Effector memory CD4-positive, alpha-beta T cell (primary cell): Measurements from ENCODE around the gene CFAP77.

Experiments
- DNase-seq, 3 donors: peaks; one replicate each; pipeline ENCODE4 v3.0.0-alpha.2; 2020
- H3K27ac ChIP-seq: 2 replicates; pipeline ENCODE4 v1.7.0; 2013; ENCODE audit warnings: mild to moderate bottlenecking, low read length, moderate library complexity; ENCODE audit not compliant: insufficient read depth, poor library complexity, severe bottlenecking
- H3K27me3 ChIP-seq: replicated peaks from 2 replicates; pipeline ENCODE4 v1.7.0; 2013; ENCODE audit warnings: mild to moderate bottlenecking, low read length; ENCODE audit not compliant: insufficient read depth, control insufficient read depth, poor library complexity, severe bottlenecking
- H3K36me3 ChIP-seq: 2 replicates; pipeline ENCODE4 v1.7.0; 2013; ENCODE audit warnings: mild to moderate bottlenecking, low read length, moderate library complexity; ENCODE audit not compliant: control insufficient read depth, insufficient read depth
- H3K4me1 ChIP-seq: 2 replicates; pipeline ENCODE4 v1.7.0; 2013; ENCODE audit warnings: low read length, mild to moderate bottlenecking; ENCODE audit not compliant: control insufficient read depth, insufficient read depth, poor library complexity, severe bottlenecking
- H3K4me3 ChIP-seq: 2 replicates; pipeline ENCODE4 v1.7.0; 2013; ENCODE audit warnings: low read length, low read depth, mild to moderate bottlenecking; ENCODE audit not compliant: insufficient read depth, poor library complexity, severe bottlenecking
- H3K9me3 ChIP-seq: 2 replicates; pipeline ENCODE4 v1.7.0; 2013; ENCODE audit warnings: mild to moderate bottlenecking, low read length, moderate library complexity; ENCODE audit not compliant: control insufficient read depth

The CFAP77 gene

GRCh38 chr9:132582786-132583583 lies 173.0 kb downstream of the CFAP77 start:
- no peak for DNase-seq
- Histone ChIP-seq H3K4me3 (no peak overlapping the region), H3K27ac (no peak overlapping the region), H3K4me1 (no peaks in the 10 kb centered on the region), H3K36me3 (no peaks in the 10 kb centered on the region), H3K9me3 (no peaks in the 10 kb centered on the region), H3K27me3 (peaks cover 87% of the 10 kb centered on the region)

DNA sequence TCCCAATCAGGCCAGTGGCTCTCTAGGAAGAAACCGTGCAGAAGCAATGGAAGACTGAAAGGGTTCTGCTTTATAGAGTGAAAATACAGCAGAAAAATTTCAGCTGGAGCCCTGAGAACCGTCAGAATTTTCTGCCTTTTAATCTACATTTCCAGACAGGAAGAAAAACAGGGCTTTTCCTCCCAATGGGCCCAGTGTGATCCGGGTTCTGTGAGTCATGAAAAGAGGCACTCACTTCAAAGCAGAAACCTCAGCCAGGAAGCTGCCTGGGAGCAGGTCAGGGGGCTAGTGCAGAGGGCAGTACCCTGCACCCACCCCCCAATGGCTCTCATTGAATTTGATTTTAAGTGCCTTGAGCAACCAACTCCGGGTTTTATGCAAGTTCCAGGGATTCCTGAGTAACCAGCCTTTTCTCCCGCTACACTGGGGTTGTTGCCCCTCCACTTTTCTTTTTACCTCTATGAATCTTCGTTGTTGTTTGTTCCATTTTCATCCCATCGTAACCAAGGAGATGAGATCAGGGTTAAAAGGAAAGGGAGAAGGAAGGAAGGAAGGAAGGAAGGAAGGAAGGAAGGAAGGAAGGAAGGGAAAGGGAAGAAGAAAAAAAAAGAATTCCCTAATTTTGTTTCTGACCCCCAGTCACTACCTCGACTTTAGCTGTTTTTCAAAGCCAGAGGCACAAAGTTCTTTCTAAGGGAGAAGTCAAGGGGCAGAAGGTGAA lies 173.7 kb downstream of the CFAP77 start:
- no peaks in the 10 kb centered on the region for H3K9me3 ChIP-seq
- no peaks in the 10 kb centered on the region for H3K4me1 ChIP-seq
- H3K36me3 ChIP-seq: no peaks in the 10 kb centered on the region
- no peak for DNase-seq
- no peak overlapping the region for H3K27ac ChIP-seq
- H3K27me3 ChIP-seq: peaks cover 87% of the 10 kb centered on the region
- H3K4me3 ChIP-seq: no peak overlapping the region

DNA sequence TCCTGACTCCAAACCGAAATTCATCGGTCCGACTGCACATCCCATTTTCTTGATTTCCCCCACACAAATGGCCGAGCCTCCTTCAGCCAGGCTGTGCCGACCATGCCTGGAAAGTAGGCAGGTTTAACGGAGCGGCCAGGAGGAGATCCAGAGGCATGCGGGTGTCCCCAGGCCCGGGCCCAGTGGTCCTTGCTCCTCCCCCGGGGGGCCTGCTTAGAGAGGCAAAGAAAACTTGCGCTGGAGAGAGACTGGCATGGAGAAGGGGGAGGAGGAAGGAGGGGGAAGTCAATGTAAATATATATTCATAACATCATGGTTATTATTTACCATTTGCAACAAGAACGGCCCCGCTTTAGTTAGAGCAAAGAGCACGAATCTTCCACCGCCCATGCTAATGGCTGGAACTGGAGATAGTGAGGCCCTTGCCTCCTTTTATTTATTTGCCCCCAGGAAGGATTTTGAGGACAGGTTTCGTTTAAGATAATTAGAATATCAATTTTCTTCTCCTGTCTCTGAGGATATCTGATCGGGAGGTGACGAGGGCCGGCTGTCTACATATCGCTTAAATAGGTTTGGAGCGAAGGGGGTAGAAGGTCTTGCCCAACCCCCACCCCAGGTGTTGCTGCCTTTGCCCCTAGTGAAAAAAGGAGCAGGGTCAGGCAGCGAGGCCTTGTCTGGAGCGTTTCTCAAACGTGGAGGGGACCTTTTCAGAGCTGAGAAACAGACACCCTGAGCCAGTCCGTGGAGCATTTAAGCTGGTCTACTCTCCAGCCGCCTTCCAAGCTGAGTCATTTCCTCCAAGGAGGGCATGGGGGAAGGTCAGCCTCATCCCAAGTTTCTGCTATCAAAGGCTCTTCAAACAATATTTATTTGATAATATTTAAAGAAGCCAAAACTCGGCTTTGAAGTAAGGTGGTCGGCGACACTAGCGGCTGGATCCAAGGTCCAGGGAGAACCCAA lies 174.9 kb downstream of the CFAP77 start:
- Histone ChIP-seq H3K4me1 (no peaks in the 10 kb centered on the region), H3K9me3 (no peaks in the 10 kb centered on the region), H3K27me3 (peaks cover 86% of the 10 kb centered on the region), H3K27ac (no peak overlapping the region), H3K36me3 (no peaks in the 10 kb centered on the region), H3K4me3 (no peak overlapping the region)
- no peak for DNase-seq

DNA sequence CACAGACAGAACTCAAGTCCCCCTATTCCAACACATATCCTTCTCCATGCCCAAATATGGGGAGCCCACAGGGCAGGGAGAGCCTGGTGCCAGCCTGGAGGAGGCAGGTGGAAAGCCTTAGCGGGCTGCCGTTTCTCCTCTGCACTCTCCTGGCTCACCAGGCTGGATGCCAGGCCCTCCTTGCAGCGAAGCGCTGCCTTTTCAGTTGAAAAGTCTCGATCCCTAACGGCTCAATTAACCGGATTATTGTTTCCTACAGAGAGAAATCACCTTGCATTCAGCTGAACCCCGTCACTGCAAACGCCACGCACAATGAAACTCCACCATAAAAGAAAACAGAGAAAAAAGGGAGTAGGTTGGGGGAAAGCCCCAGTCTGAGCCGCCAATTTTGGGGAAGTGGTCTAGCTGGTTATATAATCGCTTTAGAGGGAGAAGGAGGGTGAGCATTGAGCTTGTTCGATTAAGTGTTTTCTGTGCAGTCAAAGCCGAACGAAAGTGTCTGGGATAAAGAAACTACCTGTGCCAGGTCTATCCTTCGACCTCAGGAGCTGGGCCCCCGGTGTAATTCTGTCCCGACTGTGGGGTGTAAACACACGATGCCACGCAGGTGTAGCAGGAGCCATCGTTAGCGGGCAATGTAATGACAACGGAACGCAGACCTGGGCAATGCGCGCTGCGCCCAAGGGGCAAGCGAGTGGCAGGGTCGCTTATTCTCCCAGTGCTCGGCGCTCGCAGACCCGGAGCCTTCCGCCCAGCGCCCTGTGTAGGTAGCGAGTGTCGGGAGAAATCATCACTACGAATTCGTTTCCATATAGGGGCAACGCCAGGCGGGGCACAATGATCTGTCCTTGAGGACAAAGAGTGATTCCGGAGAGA lies 176.2 kb downstream of the CFAP77 start:
- no peaks in the 10 kb centered on the region for H3K36me3 ChIP-seq
- H3K4me1 ChIP-seq: no peaks in the 10 kb centered on the region
- H3K27ac ChIP-seq: no peak overlapping the region
- no peak overlapping the region for H3K4me3 ChIP-seq
- no peak for DNase-seq
- H3K9me3 ChIP-seq: no peaks in the 10 kb centered on the region
- peaks cover 73% of the 10 kb centered on the region for H3K27me3 ChIP-seq

DNA sequence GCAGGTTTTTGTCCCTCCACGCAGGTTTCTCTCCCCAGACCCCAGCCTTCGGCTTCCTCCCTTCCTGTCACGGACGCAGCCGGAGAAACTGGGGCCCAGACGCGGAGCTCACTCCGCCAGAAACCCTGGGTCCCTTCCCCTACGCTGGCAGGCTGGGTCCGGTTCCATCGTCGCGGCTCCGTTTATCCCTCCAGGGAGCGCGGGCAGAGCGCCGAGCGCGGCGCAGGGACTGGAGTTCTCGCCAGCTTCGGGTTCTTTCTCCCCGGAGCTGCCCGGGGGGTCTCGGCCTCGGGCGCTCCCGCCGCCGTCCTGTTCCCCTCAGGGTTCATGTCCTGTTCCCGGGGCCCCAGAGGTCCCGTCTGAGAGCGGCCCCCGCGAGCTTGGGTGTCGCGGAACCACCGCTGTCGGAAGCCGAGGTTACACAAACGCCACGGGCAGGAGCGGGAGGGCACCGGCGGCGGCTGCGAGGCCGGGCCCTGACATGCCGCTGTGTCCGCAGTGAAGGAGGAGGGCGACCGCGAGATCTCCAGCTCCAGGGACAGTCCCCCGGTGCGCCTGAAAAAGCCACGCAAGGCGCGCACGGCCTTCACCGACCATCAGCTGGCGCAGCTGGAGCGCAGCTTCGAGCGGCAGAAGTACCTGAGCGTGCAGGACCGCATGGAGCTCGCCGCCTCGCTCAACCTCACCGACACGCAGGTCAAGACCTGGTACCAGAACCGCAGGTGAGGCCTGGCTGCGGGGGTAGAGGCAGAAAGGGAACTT lies 177.0 kb downstream of the CFAP77 start:
- no peak for DNase-seq
- Histone ChIP-seq H3K4me1 (no peaks in the 10 kb centered on the region), H3K9me3 (no peaks in the 10 kb centered on the region), H3K27me3 (peaks cover 67% of the 10 kb centered on the region), H3K27ac (no peak overlapping the region), H3K4me3 (no peak overlapping the region), H3K36me3 (no peaks in the 10 kb centered on the region)

GRCh38 chr9:132587592-132587955 lies 177.6 kb downstream of the CFAP77 start:
- Histone ChIP-seq H3K27me3 (peaks cover 67% of the 10 kb centered on the region), H3K27ac (no peak overlapping the region), H3K4me3 (no peak overlapping the region), H3K36me3 (no peaks in the 10 kb centered on the region), H3K9me3 (no peaks in the 10 kb centered on the region), H3K4me1 (no peaks in the 10 kb centered on the region)
- DNase-seq: no peak

GRCh38 chr9:132588098-132588497 lies 178.1 kb downstream of the CFAP77 start:
- Histone ChIP-seq H3K4me1 (no peaks in the 10 kb centered on the region), H3K9me3 (no peaks in the 10 kb centered on the region), H3K36me3 (no peaks in the 10 kb centered on the region), H3K27ac (no peak overlapping the region), H3K4me3 (no peak overlapping the region), H3K27me3 (peaks cover 63% of the 10 kb centered on the region)
- DNase-seq: no peak

DNA sequence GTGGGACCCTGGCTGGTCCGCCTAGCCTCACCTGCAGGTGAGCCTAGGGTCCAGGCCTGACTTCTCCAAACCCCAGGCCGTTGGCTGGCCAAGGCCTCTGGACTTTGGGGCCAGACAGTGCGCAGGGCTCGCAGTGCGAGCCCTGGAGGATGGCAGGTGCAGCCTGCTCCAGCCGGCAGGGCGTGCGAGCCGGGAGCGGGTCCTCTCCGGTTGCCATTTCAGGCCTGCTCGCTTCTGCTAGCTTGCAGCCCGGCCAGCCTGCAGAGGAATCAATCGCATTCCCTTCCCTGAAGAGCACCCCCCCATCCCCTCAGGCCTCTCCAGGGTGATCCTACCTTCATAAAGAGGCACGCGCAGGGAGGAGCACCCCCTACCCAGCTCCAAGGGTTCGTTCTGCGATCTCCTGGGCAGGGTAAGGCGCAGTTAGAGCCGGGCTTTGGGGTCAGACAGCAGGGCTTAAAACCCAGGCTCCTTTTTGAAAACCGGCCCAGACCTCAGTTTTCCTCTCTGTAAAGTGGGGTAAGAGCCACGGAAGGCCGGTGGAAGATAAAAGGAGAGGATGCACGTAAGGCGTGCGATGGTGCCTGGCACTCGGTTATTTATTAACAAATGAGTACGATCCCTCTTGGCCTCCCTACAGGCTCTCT lies 178.6 kb downstream of the CFAP77 start:
- Histone ChIP-seq H3K27ac (no peak overlapping the region), H3K4me1 (no peaks in the 10 kb centered on the region), H3K4me3 (no peak overlapping the region), H3K36me3 (no peaks in the 10 kb centered on the region), H3K27me3 (peaks cover 58% of the 10 kb centered on the region), H3K9me3 (no peaks in the 10 kb centered on the region)
- no peak for DNase-seq
